ENCODE measurements around the gene KCNG2. TPM values are rescaled to one million over a fixed set of nuclear protein-coding genes. Genes with fewer than 3 reads are reported as not detected.

The KCNG2 gene
- total and polyA plus RNA-seq, 2 of the 8 experiments (the other 6 are each of a cell fraction or from before 2014, with no cell fraction given) = 0.19 to 0.74 TPM

- TF ChIP-seq E2F6 (IDR thresholded peaks at IDR 0.05) = no peak
- TF ChIP-seq CHD1 (IDR thresholded peaks at IDR 0.05; ENCODE audit: low read depth, low read length) = no peak
- no peak for TF ChIP-seq TEAD4 (IDR thresholded peaks at IDR 0.05; ENCODE audit: low read depth, low read length)
- no peak for TF ChIP-seq YY1 (IDR thresholded peaks at IDR 0.05; ENCODE audit: low read depth, low read length)
- no peak for TF ChIP-seq SUZ12 (IDR thresholded peaks at IDR 0.05; ENCODE audit: low read length)
These were observed 73.3 kb downstream of the KCNG2 start (continued) for GRCh38 chr18:79871026-79871390.

All from H1 (cell line).